SK-N-SH (cell line): ENCODE results near the gene ZGPAT. TPM values are rescaled to one million over a fixed set of nuclear protein-coding genes. Genes with fewer than 3 reads are reported as not detected.

Experiments
- CTCF ChIA-PET: fragments of 300-600, 350-600 bp; formaldehyde crosslinking; extraction: SDS; loops from one replicate; lab custom pipeline; 2021; lab: Yijun Ruan, JAX
- POLR2A ChIA-PET: fragments of 350-600 bp; sonication (Branson Sonifier 250); formaldehyde crosslinking; extraction: SDS; loops from one replicate; lab custom pipeline; 2020; ENCODE audit warnings: antibody characterized with exemption, inconsistent platforms; lab: Yijun Ruan, JAX
- DNase-seq: peaks from one replicate; pipeline ENCODE4 v3.0.0; 2012
- H2AFZ ChIP-seq: fragments of 200-600 bp; sonication (generic); 2 replicates; pipeline ENCODE4 v1.8.1; 2016; ENCODE audit warnings: antibody characterized with exemption, mild to moderate bottlenecking, low read depth
- H3F3A ChIP-seq: fragments of 200-600 bp; sonication (generic); replicated peaks from 2 replicates; pipeline ENCODE3; 2016; ENCODE audit warnings: antibody characterized with exemption, mild to moderate bottlenecking; ENCODE audit not compliant: insufficient read depth
- H3K27ac ChIP-seq, 2 experiments: fragments of 200-500 bp in 1 of 2; fragments of 200-600 bp in 1 of 2; sonication (Bioruptor generic) in 1 of 2; sonication (generic), shearing (Covaris generic) in 1 of 2; 2 replicates each; pipeline versions ENCODE4 v1.5.1 to v1.6.1; 2014 to 2016; ENCODE audit warnings: low read depth in 2 of 2, inconsistent platforms in 1 of 2, low read length in 1 of 2, mild to moderate bottlenecking in 1 of 2, mixed read lengths in 1 of 2
- H3K27me3 ChIP-seq: fragments of 200-600 bp; sonication (generic), shearing (Covaris generic); 2 replicates; pipeline ENCODE4 v1.6.1; 2016; ENCODE audit warnings: mixed run types; ENCODE audit not compliant: insufficient read depth
- H3K36me3 ChIP-seq, 2 experiments: fragments of 200-500 bp in 1 of 2; fragments of 200-600 bp in 1 of 2; sonication (Bioruptor generic) in 1 of 2; sonication (generic) in 1 of 2; replicated peaks in 1 of 2; 2 replicates each; pipeline versions ENCODE3 to v1.5.1; 2014 to 2016; ENCODE audit warnings: low read length in 1 of 2, mild to moderate bottlenecking in 1 of 2; ENCODE audit not compliant: insufficient read depth in 2 of 2, control insufficient read depth in 1 of 2
- H3K4me1 ChIP-seq, 2 experiments: fragments of 200-500 bp in 1 of 2; fragments of 200-600 bp in 1 of 2; sonication (Bioruptor generic) in 1 of 2; sonication (generic), shearing (Covaris generic) in 1 of 2; 2 replicates each; pipeline versions ENCODE4 v1.5.1 to v1.6.1; 2014 to 2016; ENCODE audit warnings: low read depth in 1 of 2, low read length in 1 of 2, mixed run types in 1 of 2; ENCODE audit not compliant: insufficient read depth in 2 of 2, control insufficient read depth in 1 of 2
- H3K4me2 ChIP-seq: fragments of 200-600 bp; sonication (generic), shearing (Covaris generic); 2 replicates; pipeline ENCODE4 v1.6.1; 2017; ENCODE audit warnings: mixed run types
- H3K4me3 ChIP-seq, 2 experiments: fragments of 200-500 bp in 1 of 2; fragments of 200-600 bp in 1 of 2; sonication (Bioruptor generic) in 1 of 2; sonication (generic), shearing (Covaris generic) in 1 of 2; 2 replicates each; pipeline versions ENCODE4 v1.5.1 to v1.8.1; 2014 to 2016; ENCODE audit warnings: low read depth in 2 of 2, inconsistent platforms in 1 of 2, low read length in 1 of 2, mild to moderate bottlenecking in 1 of 2, mixed read lengths in 1 of 2, moderate library complexity in 1 of 2
- H3K79me2 ChIP-seq: fragments of 200-600 bp; sonication (generic); 2 replicates; pipeline ENCODE4 v1.8.1; 2017; ENCODE audit warnings: mild to moderate bottlenecking; ENCODE audit not compliant: insufficient read depth
- H3K9ac ChIP-seq: fragments of 200-600 bp; sonication (generic); 2 replicates; pipeline ENCODE4 v1.6.1; 2017; ENCODE audit warnings: mixed run types
- H3K9me2 ChIP-seq: fragments of 200-600 bp; sonication (generic); 2 replicates; pipeline ENCODE4 v1.6.1; 2017; ENCODE audit warnings: mixed run types
- H3K9me3 ChIP-seq: fragments of 200-600 bp; sonication (generic); 2 replicates; pipeline ENCODE4 v1.6.1; 2017; ENCODE audit warnings: mixed run types, mild to moderate bottlenecking, moderate library complexity
- H4K20me1 ChIP-seq: fragments of 200-600 bp; sonication (generic); 2 replicates; pipeline ENCODE4 v1.6.1; 2017; ENCODE audit warnings: mild to moderate bottlenecking, mixed run types; ENCODE audit not compliant: insufficient read depth
- EZH2phosphoT487 ChIP-seq: fragments of 200-600 bp; sonication (generic); IDR thresholded peaks from 2 replicates; pipeline ENCODE4 v1.6.1; 2017; ENCODE audit warnings: low read depth, mixed run types, mild to moderate bottlenecking, antibody characterized with exemption, moderate library complexity, borderline replicate concordance
- NFIC ChIP-seq: IDR thresholded peaks from 2 replicates; pipeline ENCODE4 v1.4.0; 2012; ENCODE audit warnings: borderline replicate concordance
- PBX3 ChIP-seq: IDR thresholded peaks from 2 replicates; pipeline ENCODE4; 2012
- POLR2AphosphoS5 ChIP-seq: IDR thresholded peaks from 2 replicates; pipeline ENCODE4 v1.6.1; 2012; ENCODE audit warnings: low read depth, low read length
- WGBS: methylation state at CpG from one replicate; pipeline ENCODE4 v1.1.6; 2017; ENCODE audit warnings: low lambda C conversion rate; 5-methylcytosine and 5-hydroxymethylcytosine counted together
- polyA plus RNA-seq, 3 experiments: library from polyadenylated mRNA; depleted of rRNA; stranded (reverse); fragments of >200 nt; gene quantifications; 2 replicates each; pipeline ENCODE4 v1.2.3, GENCODE V29; 2012
- TF ChIP-seq, protein P1 (sequence below): IDR thresholded peaks from 2 replicates; pipeline ENCODE4 v1.4.0; 2012; ENCODE audit warnings: low read depth, borderline replicate concordance

ZGPAT gene
- polyA plus RNA-seq, 1 of the 3 experiments (the other 2 are of a cell fraction): 33.7 TPM

DNA sequence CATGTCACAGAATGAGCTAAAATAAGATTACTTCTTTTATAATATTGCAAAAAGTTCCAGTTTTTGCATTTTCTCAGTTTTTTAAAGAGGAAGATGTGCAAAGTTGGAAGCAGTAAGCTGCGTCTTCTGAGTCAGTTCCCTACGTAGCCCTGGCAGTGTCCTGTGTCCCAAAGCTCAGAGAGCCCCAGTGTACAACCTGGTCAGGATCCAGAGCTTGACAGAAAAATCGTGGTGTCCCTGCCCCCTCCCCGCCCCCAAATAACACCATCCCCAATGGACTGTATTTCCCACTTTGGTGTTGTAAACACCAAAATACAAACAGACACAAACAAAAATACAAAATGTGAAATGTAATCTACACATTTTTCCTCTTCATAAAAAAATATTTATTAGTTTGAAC lies 36.3 kb downstream of the ZGPAT start:
- Histone ChIP-seq H3K9me3 (no peaks in the 10 kb centered on the region), H3K9me2 (no peaks in the 10 kb centered on the region), H2AFZ (no peak overlapping the region), H3K4me1 (peaks cover 0 to 12% of the 10 kb centered on the region in 2 experiments; a peak in 1 of 4 replicates), H3K9ac (no peak overlapping the region), H3F3A (peaks cover 15% of the 10 kb centered on the region), H3K36me3 (peaks cover 15 to 26% of the 10 kb centered on the region in 2 experiments), H3K27me3 (no peaks in the 10 kb centered on the region), H4K20me1 (peaks cover 16% of the 10 kb centered on the region), H3K4me2 (no peak overlapping the region), H3K79me2 (peaks cover 18% of the 10 kb centered on the region), H3K27ac (no peak overlapping the region), H3K4me3 (no peak overlapping the region)
- no peak for DNase-seq
- 83% methylated on average over 4 of the region's 4 CpGs for WGBS
- ChIA-PET POLR2A (interaction anchor here (0.5 kb wide), 1 partner anchor 261 kb away, joined by 3 read pairs; no protein-coding TSS in a partner anchor), CTCF (interaction anchor here (3.6 kb wide), 1 partner anchor 31 kb away, joined by 16 read pairs; no protein-coding TSS in a partner anchor)
- TF ChIP-seq POLR2AphosphoS5: 0 out of 2 replicates have a peak, but pooled peaks have one; percentile 11
- TF ChIP-seq EZH2phosphoT487: no peak
- TF ChIP-seq, protein P1, sequence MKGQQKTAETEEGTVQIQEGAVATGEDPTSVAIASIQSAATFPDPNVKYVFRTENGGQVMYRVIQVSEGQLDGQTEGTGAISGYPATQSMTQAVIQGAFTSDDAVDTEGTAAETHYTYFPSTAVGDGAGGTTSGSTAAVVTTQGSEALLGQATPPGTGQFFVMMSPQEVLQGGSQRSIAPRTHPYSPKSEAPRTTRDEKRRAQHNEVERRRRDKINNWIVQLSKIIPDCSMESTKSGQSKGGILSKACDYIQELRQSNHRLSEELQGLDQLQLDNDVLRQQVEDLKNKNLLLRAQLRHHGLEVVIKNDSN: no peak

DNA sequence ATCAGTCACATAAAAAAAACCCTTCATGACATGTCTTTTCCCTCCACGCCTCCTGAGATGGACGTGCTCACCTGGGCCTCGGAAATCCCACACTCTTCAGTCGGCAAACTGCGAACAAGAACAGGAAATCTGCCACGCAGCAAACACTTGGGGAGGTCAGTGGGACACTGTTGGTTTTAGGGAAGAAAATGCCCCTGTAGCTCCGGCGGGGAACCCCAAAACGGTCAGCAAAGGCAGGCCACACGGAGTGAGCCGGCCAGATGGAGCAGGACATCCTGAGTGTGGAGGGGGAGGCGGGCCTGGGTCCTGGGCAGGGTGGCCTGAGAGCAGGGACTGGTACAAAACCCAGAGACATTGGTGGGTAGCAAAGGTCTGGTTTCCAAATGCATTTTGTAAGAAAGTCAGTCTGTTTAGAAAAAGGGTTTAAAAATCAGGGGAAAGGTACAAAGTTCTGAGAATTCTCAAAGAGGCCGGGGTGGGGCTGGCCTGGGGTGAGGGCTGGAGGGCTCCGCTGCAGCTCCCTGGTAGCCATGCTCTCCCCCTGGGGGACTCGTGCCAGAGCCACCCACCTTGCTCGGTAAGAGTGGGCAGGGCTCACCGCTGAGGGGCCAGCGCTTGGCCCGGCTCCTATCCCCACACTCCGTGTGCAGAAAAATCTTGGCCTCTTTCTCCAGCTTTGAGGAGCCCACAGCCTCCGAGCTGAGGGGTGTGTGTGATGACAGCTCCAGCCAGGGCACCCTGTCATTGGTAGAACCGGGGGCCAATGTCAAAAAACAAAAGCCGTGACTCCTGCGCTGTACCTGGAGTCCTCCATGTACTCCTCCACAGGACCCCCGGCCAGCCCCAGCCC lies 37.0 kb downstream of the ZGPAT start:
- H3K9me3 ChIP-seq: no peaks in the 10 kb centered on the region
- H3K9ac ChIP-seq: no peak overlapping the region
- H3K4me2 ChIP-seq: no peak overlapping the region
- no peak overlapping the region for H3K4me3 ChIP-seq
- H2AFZ ChIP-seq: no peak overlapping the region
- peak; percentile 25 for DNase-seq
- POLR2A ChIA-PET: interaction anchor here (0.5 to 0.7 kb wide), 2 partner anchors 13 to 261 kb away, joined by 3 read pairs; no protein-coding TSS in a partner anchor
- H3F3A ChIP-seq: peaks cover 15% of the 10 kb centered on the region
- WGBS: 91% methylated on average over 19 of the region's 25 CpGs
- H3K36me3 ChIP-seq: peaks cover 15 to 26% of the 10 kb centered on the region in 2 experiments
- CTCF ChIA-PET: interaction anchor here (3.6 kb wide), 1 partner anchor 30 kb away, joined by 16 read pairs; no protein-coding TSS in a partner anchor
- peaks cover 0 to 11% of the 10 kb centered on the region in 2 experiments; a peak in 1 of 4 replicates for H3K4me1 ChIP-seq
- no peaks in the 10 kb centered on the region for H3K27me3 ChIP-seq
- H3K9me2 ChIP-seq: no peaks in the 10 kb centered on the region
- H3K79me2 ChIP-seq: peaks cover 18% of the 10 kb centered on the region
- peaks cover 16% of the 10 kb centered on the region for H4K20me1 ChIP-seq
- TF ChIP-seq PBX3: peak; percentile 12; the same call in 1 of the 2 replicates
- TF ChIP-seq, protein P1: no peak
- TF ChIP-seq NFIC: no peak
- TF ChIP-seq EZH2phosphoT487: no peak
- peak overlapping the region in 1 of 2 experiments; percentile 16; a peak in 1 of 4 replicates for H3K27ac ChIP-seq
